GM21576 (cell line): Measurements from ENCODE around the gene GUCY1A1.
"Not testable (repeated sequence)": the region's sequence is repeated elsewhere in the genome, so short reads cannot be mapped to it uniquely, and the experiment has no call there.

ENCODE experiments used
- ATAC-seq: cut with Tn5 transposase; IDR thresholded peaks from one replicate; pipeline ENCODE4 v1.9.1; 2021; ENCODE audit warnings: mild to moderate bottlenecking, moderate library complexity; ENCODE audit not compliant: unreplicated experiment

GUCY1A1 gene

GRCh38 chr4:155666344-155667221 lies at the start of gene GUCY1A1:
Gene GUCY1A1, plus strand, starts transcription at chr4:155666848. Its CDS starts 30,020 bp downstream, at chr4:155696868.
- ATAC-seq, result peak; percentile 25

- ATAC-seq, result no peak
Observed at GRCh38 chr4:155617296-155617695, 49.4 kb upstream of the GUCY1A1 start.

- ATAC-seq, result no peak
Observed at GRCh38 chr4:155618183-155618838, 48.3 kb upstream of the GUCY1A1 start.

- no peak for ATAC-seq
Observed at GRCh38 chr4:155620637-155621036, 46.0 kb upstream of the GUCY1A1 start.

- ATAC-seq, result peak; percentile 86
Observed at GRCh38 chr4:155624478-155624877, 42.2 kb upstream of the GUCY1A1 start.

GRCh38 chr4:155626561-155626960 lies 40.1 kb upstream of the GUCY1A1 start:
- no peak for ATAC-seq

- no peak for ATAC-seq
Observed at GRCh38 chr4:155629183-155629825, 37.3 kb upstream of the GUCY1A1 start.

- ATAC-seq, result no peak
Observed at GRCh38 chr4:155629956-155630355, 36.7 kb upstream of the GUCY1A1 start.

GRCh38 chr4:155632310-155632840 lies 34.3 kb upstream of the GUCY1A1 start:
- ATAC-seq, result no peak

GRCh38 chr4:155638195-155638965 lies 28.3 kb upstream of the GUCY1A1 start:
- ATAC-seq, result no peak

GRCh38 chr4:155639704-155640523 lies 26.7 kb upstream of the GUCY1A1 start:
- peak; percentile 89 for ATAC-seq

- ATAC-seq, result no peak
Observed at GRCh38 chr4:155640751-155641150, 25.9 kb upstream of the GUCY1A1 start.

- ATAC-seq, result no peak
Observed at GRCh38 chr4:155643087-155643486, 23.6 kb upstream of the GUCY1A1 start.

- ATAC-seq, result no peak
Observed at GRCh38 chr4:155646001-155646400, 20.6 kb upstream of the GUCY1A1 start.

- not testable (repeated sequence) for ATAC-seq
Observed at GRCh38 chr4:155650785-155651184, 15.9 kb upstream of the GUCY1A1 start.

GRCh38 chr4:155653052-155653451 lies 13.6 kb upstream of the GUCY1A1 start:
- ATAC-seq, result no peak

GRCh38 chr4:155656025-155656424 lies 10.6 kb upstream of the GUCY1A1 start:
- ATAC-seq, result no peak

GRCh38 chr4:155657169-155657568 lies 9.5 kb upstream of the GUCY1A1 start:
- ATAC-seq, result no peak

- ATAC-seq, result no peak
Observed at GRCh38 chr4:155657985-155658680, 8.5 kb upstream of the GUCY1A1 start.
